B cell (primary cell): Measurements from ENCODE around the gene PPIL1. TPM values are rescaled to one million over a fixed set of nuclear protein-coding genes. Genes with fewer than 3 reads are reported as not detected.

Experiments used
- ATAC-seq: fragments of 200-7000 bp; cut with Tn5 transposase; one replicate; pipeline ENCODE4 v1.10.0; 2021; ENCODE audit warnings: low read depth, mild to moderate bottlenecking, moderate number of reproducible peaks, moderate library complexity
- CTCF ChIA-PET: fragments of 350-600 bp; sonication (Branson Sonifier 250); formaldehyde crosslinking; loops from one replicate; lab custom pipeline; 2021; ENCODE audit warnings: antibody characterized with exemption, inconsistent platforms; lab: Charles Lee
- POLR2A ChIA-PET: fragments of 350-600 bp; sonication (Branson Sonifier 250); formaldehyde crosslinking; loops from one replicate; lab custom pipeline; 2021; ENCODE audit warnings: antibody characterized with exemption; lab: Charles Lee
- DNase-seq: peaks from one replicate; pipeline ENCODE4 v3.0.0; 2013
- H2AFZ ChIP-seq: 2 replicates; pipeline ENCODE4 v1.6.1; 2012; ENCODE audit warnings: mild to moderate bottlenecking, low read depth, low read length; ENCODE audit not compliant: insufficient read depth, poor library complexity, severe bottlenecking
- H3K27ac ChIP-seq, 2 donors: 1 replicate in 1 of 2; 2 replicates in 1 of 2; pipeline ENCODE4 v1.5.1; 2012 to 2013; ENCODE audit warnings: low read length in 2 of 2, mild to moderate bottlenecking in 2 of 2, moderate library complexity in 1 of 2
- H3K27me3 ChIP-seq, 4 experiments: fragments of 200-600 bp in 1 of 4; sonication (generic) in 1 of 4; replicated peaks in 1 of 4; 1 replicate in 2 of 4; 2 replicates in 2 of 4; pipeline versions ENCODE4 v1.6.1 to v1.7.0; 2013 to 2016; ENCODE audit warnings: low read length in 3 of 4, mild to moderate bottlenecking in 2 of 4, mixed read lengths in 1 of 4, moderate library complexity in 1 of 4; ENCODE audit not compliant: insufficient read depth in 4 of 4, control insufficient read depth in 3 of 4; ENCODE audit errors: control extremely low read depth in 1 of 4
- H3K36me3 ChIP-seq, 2 experiments: replicated peaks in 1 of 2; 1 replicate in 1 of 2; 2 replicates in 1 of 2; pipeline versions ENCODE4 v1.6.1 to v1.7.1; 2013; ENCODE audit warnings: low read length in 1 of 2; ENCODE audit not compliant: insufficient read depth in 2 of 2, control insufficient read depth in 1 of 2; ENCODE audit errors: control extremely low read depth in 1 of 2, extremely low read depth in 1 of 2
- H3K4me1 ChIP-seq, 2 donors: fragments of 200-600 bp in 1 of 2; sonication (generic) in 1 of 2; 1 replicate in 1 of 2; 2 replicates in 1 of 2; pipeline versions ENCODE4 v1.5.1 to v1.6.1; 2013 to 2017; ENCODE audit warnings: low read length in 2 of 2; ENCODE audit not compliant: control insufficient read depth in 2 of 2, insufficient read depth in 2 of 2
- H3K4me2 ChIP-seq: replicated peaks from 2 replicates; pipeline ENCODE3; 2012; ENCODE audit warnings: mild to moderate bottlenecking, low read depth, low read length; ENCODE audit not compliant: poor library complexity, severe bottlenecking
- H3K4me3 ChIP-seq, 5 experiments: fragments of 200-600 bp in 1 of 5; sonication (generic) in 1 of 5; 1 replicate in 3 of 5; 2 replicates in 2 of 5; pipeline versions ENCODE4 v1.5.1 to v1.7.0; 2011 to 2016; ENCODE audit warnings: low read length in 4 of 5, mild to moderate bottlenecking in 4 of 5, low read depth in 2 of 5, control low read depth in 1 of 5, moderate library complexity in 1 of 5; ENCODE audit not compliant: insufficient read depth in 1 of 5; ENCODE audit errors: control extremely low read depth in 1 of 5, extremely low read depth in 1 of 5
- H3K79me2 ChIP-seq: fragments of 200-600 bp; sonication (generic); one replicate; pipeline ENCODE4 v1.6.0; 2016; ENCODE audit warnings: low read length; ENCODE audit not compliant: control insufficient read depth, insufficient read depth
- H3K9ac ChIP-seq: fragments of 200-600 bp; sonication (generic); 2 replicates; pipeline ENCODE4 v1.6.1; 2017; ENCODE audit warnings: mild to moderate bottlenecking, low read length, moderate library complexity
- H3K9me3 ChIP-seq, 3 donors: one replicate each; pipeline versions ENCODE4 v1.6.1 to v1.7.1; 2013; ENCODE audit warnings: low read length in 2 of 3; ENCODE audit not compliant: control insufficient read depth in 2 of 3, insufficient read depth in 1 of 3; ENCODE audit errors: control extremely low read depth in 1 of 3
- H4K20me1 ChIP-seq: 2 replicates; pipeline ENCODE4 v1.6.0; 2012; ENCODE audit warnings: mild to moderate bottlenecking, low read length; ENCODE audit not compliant: insufficient read depth, control insufficient read depth, poor library complexity, severe bottlenecking
- H3K27ac Mint-ChIP-seq: one replicate; pipeline ENCODE4 v1.8.0; 2021; ENCODE audit warnings: mixed read lengths
- H3K27me3 Mint-ChIP-seq: one replicate; pipeline ENCODE4 v1.8.0; 2021; ENCODE audit warnings: mixed read lengths
- H3K4me1 Mint-ChIP-seq: one replicate; pipeline ENCODE4 v1.8.0; 2021; ENCODE audit warnings: mixed read lengths
- H3K4me3 Mint-ChIP-seq: one replicate; pipeline ENCODE4 v1.8.0; 2021; ENCODE audit warnings: mixed read lengths
- H3K9me3 Mint-ChIP-seq: one replicate; pipeline ENCODE4 v1.8.0; 2022; ENCODE audit warnings: mixed read lengths; ENCODE audit not compliant: insufficient read depth
- CTCF ChIP-seq: fragments of 200-600 bp; IDR thresholded peaks from one replicate; pipeline ENCODE4 v1.8.0; 2022; ENCODE audit warnings: antibody characterized with exemption, mild to moderate bottlenecking
- EZH2 ChIP-seq: IDR thresholded peaks from 2 replicates; pipeline ENCODE4 v1.6.1; 2012; ENCODE audit warnings: borderline replicate concordance, low read depth, mild to moderate bottlenecking, moderate library complexity, low read length; ENCODE audit not compliant: insufficient read depth, poor library complexity, severe bottlenecking
- WGBS: methylation state at CpG from one replicate; pipeline ENCODE4 v1.1.5; 2013; ENCODE audit warnings: missing lambda C conversion rate; ENCODE audit not compliant: insufficient coverage; 5-methylcytosine and 5-hydroxymethylcytosine counted together
- intact Hi-C: fragments of 100-400 bp; cut with micrococcal nuclease; formaldehyde crosslinking; loops from one replicate; pipeline ENCODE4 v1.10.0; 2022
- polyA plus RNA-seq: library from polyadenylated mRNA; depleted of rRNA; stranded (reverse); fragments of >200 nt; gene quantifications from 2 replicates; pipeline ENCODE4 v1.2.3, GENCODE V29; 2012
- total RNA-seq, 2 donors: library from RNA; stranded (reverse); fragments of 120-200 nt in 1 of 2; gene quantifications; 1 replicate in 1 of 2; 2 replicates in 1 of 2; pipeline versions ENCODE4 v1.2.3 to v1.2.4, GENCODE V29; 2013 to 2022

PPIL1 gene
- total and polyA plus RNA-seq, 2 donors (not counting 1 experiment from before 2014, with no cell fraction given) = 2.9 to 7.0 TPM

DNA sequence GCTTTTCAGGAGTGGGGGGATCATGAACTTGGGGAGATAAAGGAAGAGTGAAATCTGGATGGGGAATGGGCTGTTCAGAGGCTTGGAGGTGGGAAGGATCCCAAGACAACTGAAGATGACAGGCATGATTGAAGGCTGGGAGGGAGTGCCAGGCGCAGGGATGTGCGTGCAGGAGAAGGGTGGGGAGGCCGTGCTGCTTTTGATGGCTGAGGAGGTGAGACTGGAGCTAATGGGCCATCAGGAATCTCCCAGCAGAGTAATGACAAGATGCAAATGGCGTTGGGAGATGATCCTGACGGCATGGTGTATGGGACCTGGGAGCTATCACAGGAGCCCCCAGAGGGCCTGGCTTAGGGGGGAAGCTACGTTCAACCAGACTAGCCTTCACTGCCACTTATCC is 36.9 kb downstream of the PPIL1 start:
- Histone ChIP-seq H3K9me3 (peaks cover 0 to 7% (median 0%) of the 10 kb centered on the region in 3 donors), H3K27ac (no peak overlapping the region), H3K36me3 (no peaks in the 10 kb centered on the region), H3K4me3 (no peak overlapping the region), H3K9ac (no peak overlapping the region), H2AFZ (no peak overlapping the region), H3K79me2 (no peaks in the 10 kb centered on the region), H3K4me1 (peaks cover 18 to 23% of the 10 kb centered on the region in 2 donors), H4K20me1 (no peaks in the 10 kb centered on the region), H3K27me3 (peaks cover 0 to 43% (median 23%) of the 10 kb centered on the region in 4 experiments), H3K4me2 (no peak overlapping the region)
- TF ChIP-seq CTCF (no peak), EZH2 (no peak)
- intact Hi-C loops = no loop called here
- Mint-ChIP-seq H3K4me3 (peak overlapping the region; percentile 47), H3K9me3 (no peaks in the 10 kb centered on the region), H3K27ac (no peak overlapping the region), H3K27me3 (peaks cover 40% of the 10 kb centered on the region), H3K4me1 (peaks cover 14% of the 10 kb centered on the region)
- ATAC-seq = no peak
- ChIA-PET CTCF (interaction anchor here (1.6 kb wide), 1 partner anchor 12 kb away, joined by 6 read pairs; no protein-coding TSS in a partner anchor), POLR2A (no interaction called here)
- DNase-seq = no peak
- WGBS = 97% methylated on average over 5 of the region's 6 CpGs

- ChIA-PET POLR2A (no interaction called here), CTCF (interaction anchor here (1.6 kb wide), 1 partner anchor 13 kb away, joined by 6 read pairs; no protein-coding TSS in a partner anchor)
- peaks cover 0 to 43% (median 23%) of the 10 kb centered on the region in 4 experiments for H3K27me3 ChIP-seq
- H3K4me3 ChIP-seq = no peak overlapping the region
- Mint-ChIP-seq H3K27ac (no peak overlapping the region), H3K4me3 (no peak overlapping the region), H3K4me1 (peaks cover 14% of the 10 kb centered on the region), H3K27me3 (peaks cover 40% of the 10 kb centered on the region), H3K9me3 (no peaks in the 10 kb centered on the region)
- WGBS = 100% methylated on average over 2 of the region's 2 CpGs
- no peak overlapping the region for H3K9ac ChIP-seq
- H2AFZ ChIP-seq = no peak overlapping the region
- no peak for TF ChIP-seq CTCF
- no peak for TF ChIP-seq EZH2
- peaks cover 18 to 23% of the 10 kb centered on the region in 2 donors for H3K4me1 ChIP-seq
- no peaks in the 10 kb centered on the region for H3K36me3 ChIP-seq
- intact Hi-C loops = no loop called here
- no peak overlapping the region for H3K27ac ChIP-seq
- ATAC-seq (no peak), DNase-seq (no peak)
- no peaks in the 10 kb centered on the region for H3K79me2 ChIP-seq
- peaks cover 0 to 7% (median 0%) of the 10 kb centered on the region in 3 donors for H3K9me3 ChIP-seq
- no peaks in the 10 kb centered on the region for H4K20me1 ChIP-seq
- H3K4me2 ChIP-seq = no peak overlapping the region
These were observed 37.6 kb downstream of the PPIL1 start for GRCh38 chr6:36837022-36837339.
